IMR-90 (cell line): ENCODE measurements around the gene WASL. TPM values are rescaled to one million over a fixed set of nuclear protein-coding genes. Genes with fewer than 3 reads are reported as not detected.

Source experiments
- ATAC-seq: fragments of 200-7000 bp; cut with Tn5 transposase; 2 replicates; pipeline ENCODE4 v1.9.1; 2020; ENCODE audit warnings: low read depth, mild to moderate bottlenecking, moderate library complexity
- BruUV-seq: library from RNA; stranded (reverse); fragments of 400-500 nt; replicated peaks from 2 replicates; lab custom pipeline; 2021; lab: Mats Ljungman, UMichigan
- CTCF ChIA-PET: fragments of 300-600 bp; formaldehyde crosslinking; extraction: SDS; loops from one replicate; lab custom pipeline; 2021; ENCODE audit warnings: antibody characterized with exemption; lab: Yijun Ruan, JAX
- POLR2A ChIA-PET: fragments of 300-600 bp; sonication (Branson Sonifier 250); formaldehyde crosslinking; loops from one replicate; lab custom pipeline; 2022; ENCODE audit warnings: antibody characterized with exemption; ENCODE audit not compliant: unreplicated experiment; lab: Charles Lee
- DNase-seq: peaks from one replicate; pipeline ENCODE4 v3.0.0; 2013
- H2AFZ ChIP-seq: replicated peaks from 2 replicates; pipeline ENCODE3; 2013; ENCODE audit warnings: low read length, mild to moderate bottlenecking; ENCODE audit not compliant: poor library complexity
- H2AK5ac ChIP-seq: 2 replicates; pipeline ENCODE4 v1.6.1; 2013; ENCODE audit warnings: low read depth, low read length, inconsistent platforms
- H2AK9ac ChIP-seq: replicated peaks from 2 replicates; pipeline ENCODE3; 2013; ENCODE audit warnings: mild to moderate bottlenecking, low read depth, low read length, moderate library complexity; ENCODE audit not compliant: poor library complexity
- H2BK120ac ChIP-seq: 2 replicates; pipeline ENCODE4 v1.6.1; 2013; ENCODE audit warnings: low read depth, low read length, inconsistent platforms
- H2BK15ac ChIP-seq: 3 replicates; pipeline ENCODE4 v1.6.1; 2013; ENCODE audit warnings: low read depth, low read length, inconsistent platforms
- H2BK20ac ChIP-seq: 2 replicates; pipeline ENCODE4 v1.6.1; 2013; ENCODE audit warnings: low read depth, mild to moderate bottlenecking, inconsistent platforms, low read length, moderate library complexity
- H2BK5ac ChIP-seq: 2 replicates; pipeline ENCODE4 v1.6.1; 2013; ENCODE audit warnings: mild to moderate bottlenecking, low read depth, low read length, inconsistent platforms; ENCODE audit not compliant: poor library complexity, severe bottlenecking
- H3K14ac ChIP-seq: replicated peaks from 2 replicates; pipeline ENCODE4 v1.6.1; 2013; ENCODE audit warnings: low read depth, low read length, inconsistent platforms
- H3K18ac ChIP-seq: 2 replicates; pipeline ENCODE4 v1.6.1; 2013; ENCODE audit warnings: low read depth, low read length, control low read depth
- H3K23ac ChIP-seq: 2 replicates; pipeline ENCODE4 v1.6.1; 2013; ENCODE audit warnings: low read depth, low read length, inconsistent platforms
- H3K27ac ChIP-seq: 2 replicates; pipeline ENCODE4 v1.5.1; 2013; ENCODE audit warnings: mild to moderate bottlenecking, control low read depth, low read length; ENCODE audit not compliant: insufficient read depth
- H3K27me3 ChIP-seq: 2 replicates; pipeline ENCODE4 v1.6.1; 2013; ENCODE audit warnings: low read length; ENCODE audit not compliant: control insufficient read depth, insufficient read depth
- H3K36me3 ChIP-seq: 2 replicates; pipeline ENCODE4 v1.6.1; 2013; ENCODE audit warnings: low read length, mixed read lengths; ENCODE audit not compliant: control insufficient read depth, insufficient read depth
- H3K4ac ChIP-seq: 2 replicates; pipeline ENCODE4 v1.6.1; 2013; ENCODE audit warnings: low read depth, low read length, inconsistent platforms
- H3K4me1 ChIP-seq: 2 replicates; pipeline ENCODE4 v1.6.1; 2013; ENCODE audit warnings: low read length, mixed read lengths; ENCODE audit not compliant: control insufficient read depth, insufficient read depth
- H3K4me2 ChIP-seq: 2 replicates; pipeline ENCODE4 v1.6.1; 2013; ENCODE audit warnings: low read depth, mild to moderate bottlenecking, control low read depth, low read length, moderate library complexity
- H3K4me3 ChIP-seq: 2 replicates; pipeline ENCODE4 v1.5.1; 2013; ENCODE audit warnings: low read depth, mild to moderate bottlenecking, control low read depth, low read length, moderate library complexity; ENCODE audit not compliant: insufficient read depth
- H3K56ac ChIP-seq: 2 replicates; pipeline ENCODE4 v1.6.1; 2013; ENCODE audit warnings: low read length, inconsistent platforms; ENCODE audit not compliant: insufficient read depth; ENCODE audit errors: extremely low read depth
- H3K79me1 ChIP-seq, 2 experiments: 2 replicates each; pipeline ENCODE4 v1.6.1; 2013; ENCODE audit warnings: low read length in 2 of 2, inconsistent platforms in 1 of 2, low read depth in 1 of 2
- H3K9ac ChIP-seq: 2 replicates; pipeline ENCODE4 v1.6.1; 2013; ENCODE audit warnings: low read depth, low read length, control low read depth
- H3K9me1 ChIP-seq: 2 replicates; pipeline ENCODE4 v1.6.1; 2013; ENCODE audit warnings: low read length, inconsistent platforms; ENCODE audit not compliant: insufficient read depth
- H3K9me3 ChIP-seq: 2 replicates; pipeline ENCODE4 v1.6.1; 2013; ENCODE audit warnings: low read length; ENCODE audit not compliant: control insufficient read depth, insufficient read depth
- H4K20me1 ChIP-seq: 2 replicates; pipeline ENCODE4 v1.6.1; 2013; ENCODE audit warnings: low read length, inconsistent platforms; ENCODE audit not compliant: insufficient read depth
- H4K5ac ChIP-seq: 2 replicates; pipeline ENCODE4 v1.6.1; 2013; ENCODE audit warnings: mild to moderate bottlenecking, low read depth, low read length, control low read depth
- H4K8ac ChIP-seq, 2 experiments: 2 replicates each; pipeline ENCODE4 v1.6.1; 2013; ENCODE audit warnings: low read depth in 2 of 2, low read length in 2 of 2, control low read depth in 1 of 2, inconsistent platforms in 1 of 2
- H4K91ac ChIP-seq: 2 replicates; pipeline ENCODE4 v1.6.1; 2013; ENCODE audit warnings: low read depth, low read length, inconsistent platforms; ENCODE audit not compliant: insufficient read depth
- BHLHE40 ChIP-seq: fragments of 150-350 bp; IDR thresholded peaks from 2 replicates; pipeline ENCODE4 v1.6.1; 2016; ENCODE audit warnings: mild to moderate bottlenecking, low read depth, low read length
- CEBPB ChIP-seq: IDR thresholded peaks from 2 replicates; pipeline ENCODE4 v1.6.1; 2012; ENCODE audit warnings: low read depth, low read length, improper control_type of control experiment
- CHD1 ChIP-seq: IDR thresholded peaks from 2 replicates; pipeline ENCODE4 v1.6.1; 2012; ENCODE audit warnings: low read depth, low read length, improper control_type of control experiment
- ELK1 ChIP-seq: fragments of 150-350 bp; IDR thresholded peaks from 2 replicates; pipeline ENCODE4 v1.6.1; 2016; ENCODE audit warnings: low read depth, mild to moderate bottlenecking, low read length, moderate library complexity, borderline replicate concordance
- FOS ChIP-seq: fragments of 150-350 bp; IDR thresholded peaks from 2 replicates; pipeline ENCODE4 v1.6.1; 2016; ENCODE audit warnings: low read depth, low read length
- MAFK ChIP-seq: IDR thresholded peaks from 2 replicates; pipeline ENCODE4 v1.6.1; 2012; ENCODE audit warnings: low read depth, low read length, improper control_type of control experiment
- MAZ ChIP-seq: IDR thresholded peaks from 2 replicates; pipeline ENCODE4 v1.6.1; 2012; ENCODE audit warnings: low read depth, mild to moderate bottlenecking, low read length, improper control_type of control experiment, moderate library complexity, borderline replicate concordance
- MXI1 ChIP-seq: IDR thresholded peaks from 2 replicates; pipeline ENCODE4 v1.6.1; 2012; ENCODE audit warnings: low read depth, mild to moderate bottlenecking, low read length, moderate library complexity, borderline replicate concordance
- NFE2L2 ChIP-seq: fragments of 150-350 bp; IDR thresholded peaks from 2 replicates; pipeline ENCODE4 v1.6.1; 2016; ENCODE audit warnings: low read depth, mild to moderate bottlenecking, low read length
- POLR2A ChIP-seq: IDR thresholded peaks from 2 replicates; pipeline ENCODE4 v1.6.1; 2012; ENCODE audit warnings: mild to moderate bottlenecking, low read depth, low read length
- RAD21 ChIP-seq: IDR thresholded peaks from 2 replicates; pipeline ENCODE4 v1.6.1; 2012; ENCODE audit warnings: low read length, improper control_type of control experiment
- RCOR1 ChIP-seq: IDR thresholded peaks from 2 replicates; pipeline ENCODE4 v1.6.1; 2012; ENCODE audit warnings: mild to moderate bottlenecking, low read length, improper control_type of control experiment; ENCODE audit not compliant: insufficient replicate concordance
- RFX5 ChIP-seq: IDR thresholded peaks from 2 replicates; pipeline ENCODE4 v1.8.0; 2012; ENCODE audit warnings: low read depth, mild to moderate bottlenecking, low read length, moderate library complexity
- SMC3 ChIP-seq: fragments of 150-350 bp; IDR thresholded peaks from 2 replicates; pipeline ENCODE4 v1.6.1; 2016; ENCODE audit warnings: low read depth, mild to moderate bottlenecking, antibody characterized with exemption, low read length, moderate library complexity
- WGBS, 2 experiments: methylation state at CpG; one replicate each; pipeline versions ENCODE4 v1.1.5 to v1.1.7; 2013; ENCODE audit warnings: missing lambda C conversion rate in 2 of 2; ENCODE audit not compliant: insufficient read length in 1 of 2; ENCODE audit errors: extremely low coverage in 2 of 2; 5-methylcytosine and 5-hydroxymethylcytosine counted together
- dilution Hi-C: fragments of 300-500 bp; cut with HindIII; formaldehyde crosslinking; loops from one replicate; pipeline ENCODE4 v1.14.3; 2018; ENCODE audit warnings: low sequenced_read_pairs; ENCODE audit not compliant: unreplicated experiment
- in situ Hi-C: fragments of 300-500 bp; cut with MboI; formaldehyde crosslinking; loops from 3 replicates; pipeline ENCODE4 v1.14.3; 2019; ENCODE audit warnings: low sequenced_read_pairs, inconsistent platforms, mixed read lengths
- intact Hi-C: fragments of 100-400 bp; cut with micrococcal nuclease; formaldehyde crosslinking; loops from 2 replicates; pipeline ENCODE4 v1.10.0; 2022
- polyA plus RNA-seq, 3 experiments: library from polyadenylated mRNA; depleted of rRNA; stranded (reverse); fragments of >200 nt; gene quantifications; 2 replicates each; pipeline ENCODE4 v1.2.3, GENCODE V29; 2012; ENCODE audit warnings: low replicate concordance in 1 of 3
- total RNA-seq: library from RNA; depleted of rRNA; stranded (reverse); fragments of >200 nt; gene quantifications from 2 replicates; pipeline ENCODE4 v1.2.3, GENCODE V29; 2012
- TF ChIP-seq, protein P1 (sequence below): conservative IDR thresholded peaks from 2 replicates; pipeline ENCODE4 v1.5.1; 2012; ENCODE audit warnings: mild to moderate bottlenecking, low read depth, low read length, improper control_type of control experiment
- TF ChIP-seq, protein P2 (sequence below): fragments of 150-350 bp; IDR thresholded peaks from 2 replicates; pipeline ENCODE4 v1.6.1; 2017; ENCODE audit warnings: mild to moderate bottlenecking, antibody characterized with exemption, low read length, low read depth

The WASL gene
- total and polyA plus RNA-seq, 2 of the 4 experiments (the other 2 are of a cell fraction): 2.3 to 7.9 TPM

- Histone ChIP-seq H4K91ac (no peak overlapping the region), H3K36me3 (no peaks in the 10 kb centered on the region), H2BK20ac (no peak overlapping the region), H3K14ac (no peak overlapping the region), H4K5ac (no peak overlapping the region), H3K79me1 (no peaks in the 10 kb centered on the region), H3K18ac (no peak overlapping the region), H3K4me3 (no peak overlapping the region), H2AK9ac (no peak overlapping the region), H3K56ac (no peak overlapping the region), H3K4me1 (no peaks in the 10 kb centered on the region), H3K9ac (no peak overlapping the region), H4K8ac (no peak overlapping the region), H2BK5ac (no peak overlapping the region), H3K4ac (no peak overlapping the region), H3K27ac (no peak overlapping the region), H2AK5ac (no peak overlapping the region), H3K4me2 (no peak overlapping the region), H3K9me1 (no peaks in the 10 kb centered on the region), H3K27me3 (no peaks in the 10 kb centered on the region; the same call in 1 of the 2 replicates), H2AFZ (no peak overlapping the region), H3K23ac (no peak overlapping the region), H3K9me3 (no peaks in the 10 kb centered on the region), H4K20me1 (no peaks in the 10 kb centered on the region), H2BK15ac (no peak overlapping the region), H2BK120ac (no peak overlapping the region)
- dilution Hi-C loops: no loop called here
- TF ChIP-seq SMC3 (no peak), POLR2A (no peak), NFE2L2 (no peak), RCOR1 (no peak), CHD1 (no peak), RFX5 (no peak), ELK1 (no peak), MAZ (no peak), MXI1 (no peak), RAD21 (no peak), MAFK (no peak), CEBPB (no peak), BHLHE40 (no peak), FOS (no peak)
- TF ChIP-seq, protein P1, sequence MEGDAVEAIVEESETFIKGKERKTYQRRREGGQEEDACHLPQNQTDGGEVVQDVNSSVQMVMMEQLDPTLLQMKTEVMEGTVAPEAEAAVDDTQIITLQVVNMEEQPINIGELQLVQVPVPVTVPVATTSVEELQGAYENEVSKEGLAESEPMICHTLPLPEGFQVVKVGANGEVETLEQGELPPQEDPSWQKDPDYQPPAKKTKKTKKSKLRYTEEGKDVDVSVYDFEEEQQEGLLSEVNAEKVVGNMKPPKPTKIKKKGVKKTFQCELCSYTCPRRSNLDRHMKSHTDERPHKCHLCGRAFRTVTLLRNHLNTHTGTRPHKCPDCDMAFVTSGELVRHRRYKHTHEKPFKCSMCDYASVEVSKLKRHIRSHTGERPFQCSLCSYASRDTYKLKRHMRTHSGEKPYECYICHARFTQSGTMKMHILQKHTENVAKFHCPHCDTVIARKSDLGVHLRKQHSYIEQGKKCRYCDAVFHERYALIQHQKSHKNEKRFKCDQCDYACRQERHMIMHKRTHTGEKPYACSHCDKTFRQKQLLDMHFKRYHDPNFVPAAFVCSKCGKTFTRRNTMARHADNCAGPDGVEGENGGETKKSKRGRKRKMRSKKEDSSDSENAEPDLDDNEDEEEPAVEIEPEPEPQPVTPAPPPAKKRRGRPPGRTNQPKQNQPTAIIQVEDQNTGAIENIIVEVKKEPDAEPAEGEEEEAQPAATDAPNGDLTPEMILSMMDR: no peak
- TF ChIP-seq, protein P2, sequence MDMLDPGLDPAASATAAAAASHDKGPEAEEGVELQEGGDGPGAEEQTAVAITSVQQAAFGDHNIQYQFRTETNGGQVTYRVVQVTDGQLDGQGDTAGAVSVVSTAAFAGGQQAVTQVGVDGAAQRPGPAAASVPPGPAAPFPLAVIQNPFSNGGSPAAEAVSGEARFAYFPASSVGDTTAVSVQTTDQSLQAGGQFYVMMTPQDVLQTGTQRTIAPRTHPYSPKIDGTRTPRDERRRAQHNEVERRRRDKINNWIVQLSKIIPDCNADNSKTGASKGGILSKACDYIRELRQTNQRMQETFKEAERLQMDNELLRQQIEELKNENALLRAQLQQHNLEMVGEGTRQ: no peak
- BruUV-seq: no TSS peak
- ChIA-PET POLR2A (no interaction called here), CTCF (interaction anchor here (0.6 to 0.8 kb wide), 2 partner anchors 20 to 101 kb away, joined by 4 to 5 read pairs; no protein-coding TSS in a partner anchor)
- ATAC-seq (no peak), DNase-seq (no peak)
- no CpG with 5 or more reads among the region's 2 CpGs for WGBS, 2 experiments
- intact Hi-C loops: no loop called here
- in situ Hi-C loops: no loop called here
Measured at GRCh38 chr7:123771256-123771655, 22.5 kb upstream of the WASL start.
